NCI-H69 (cell line): ENCODE measurements around the gene UTS2R.
"Not testable (repeated sequence)": the region's sequence is repeated elsewhere in the genome, so short reads cannot be mapped to it uniquely, and the experiment has no call there.

ENCODE experiments used
- DNase-seq: peaks from one replicate; lab custom pipeline; 2025; lab: John Stamatoyannopoulos, UW

UTS2R gene

DNA sequence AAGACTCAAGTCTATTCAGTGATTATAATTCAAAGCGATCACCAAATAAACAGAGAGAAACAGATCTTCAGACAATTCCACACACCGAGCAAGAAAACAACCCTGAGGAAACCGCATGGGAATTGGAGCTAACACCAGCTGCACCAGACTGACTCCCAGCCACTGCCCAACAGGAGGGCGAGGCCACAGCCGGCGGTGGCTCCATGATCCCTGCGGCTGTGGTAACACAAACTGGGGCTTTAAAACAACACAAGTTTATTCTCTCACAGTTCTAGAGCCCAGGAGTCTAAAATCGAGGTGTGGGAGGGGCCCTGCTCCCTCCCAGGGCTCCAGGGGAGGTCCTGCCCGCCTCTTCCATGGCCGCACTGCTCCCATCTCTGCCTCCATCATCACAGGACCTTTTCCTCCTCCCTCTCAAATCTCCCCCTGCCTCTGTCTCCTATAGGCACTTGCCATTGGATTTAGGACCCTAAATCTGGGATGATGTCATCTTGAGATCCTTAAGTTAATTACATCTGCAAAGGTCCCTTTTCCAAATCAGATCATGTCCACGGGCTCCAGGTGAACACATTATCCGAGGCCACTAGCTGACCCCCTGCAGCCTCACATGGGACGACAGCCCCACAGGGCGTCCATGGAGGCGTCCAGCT lies 36.8 kb downstream of the UTS2R start:
- DNase-seq, result no peak

DNA sequence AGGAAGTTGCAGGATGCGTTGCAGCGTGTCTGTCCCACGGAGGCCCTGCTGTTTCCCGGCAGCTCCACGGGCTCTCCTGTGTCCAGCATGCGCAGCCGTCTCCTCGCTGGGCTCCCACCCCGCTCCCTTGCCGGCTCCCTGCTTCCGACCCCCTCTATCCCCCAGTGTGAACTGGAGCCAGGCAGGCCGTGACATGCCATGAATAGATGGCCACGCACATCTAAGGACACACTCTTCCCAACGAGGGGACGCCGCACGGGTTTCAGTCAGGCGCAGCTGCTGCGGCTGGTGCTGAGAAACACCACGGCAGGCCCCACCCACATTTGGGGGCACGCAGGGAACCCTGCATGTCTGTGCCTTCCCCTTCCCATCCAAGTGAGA lies 37.4 kb downstream of the UTS2R start:
- DNase-seq, result no peak

DNA sequence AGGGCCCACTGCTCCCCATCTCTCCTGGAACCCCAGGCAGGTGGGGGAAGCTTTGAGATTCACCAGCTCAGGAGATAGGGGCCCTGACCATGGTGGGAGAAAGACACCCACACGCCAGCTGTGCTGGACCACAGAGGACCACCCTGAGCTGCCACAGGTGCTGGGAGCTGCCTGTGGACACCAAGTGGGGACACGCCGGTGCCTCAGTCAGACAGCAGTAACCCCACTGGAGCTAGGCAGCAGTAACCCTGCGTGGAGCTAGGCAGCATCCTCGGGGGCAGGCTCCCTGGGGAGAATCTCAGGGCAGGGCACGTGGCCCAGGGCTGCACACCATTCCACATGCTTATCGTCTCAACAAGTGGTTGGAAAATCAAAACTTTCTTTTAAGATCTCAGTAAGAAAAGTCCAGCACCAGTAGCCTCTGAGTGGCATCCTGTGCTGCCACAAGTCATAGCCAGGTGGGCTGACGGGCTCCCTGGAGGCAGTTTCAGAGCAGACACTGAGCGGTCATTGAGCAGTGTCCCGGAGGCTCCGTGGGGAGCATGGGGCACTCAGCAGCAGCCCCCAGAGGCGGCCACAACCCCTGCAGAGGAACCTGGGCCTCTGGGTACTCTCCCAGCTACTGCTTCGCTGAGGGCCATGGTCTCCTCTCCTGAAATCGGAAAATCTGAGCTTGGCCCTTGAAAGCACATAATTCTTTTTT lies 38.6 kb downstream of the UTS2R start:
- no peak for DNase-seq

DNA sequence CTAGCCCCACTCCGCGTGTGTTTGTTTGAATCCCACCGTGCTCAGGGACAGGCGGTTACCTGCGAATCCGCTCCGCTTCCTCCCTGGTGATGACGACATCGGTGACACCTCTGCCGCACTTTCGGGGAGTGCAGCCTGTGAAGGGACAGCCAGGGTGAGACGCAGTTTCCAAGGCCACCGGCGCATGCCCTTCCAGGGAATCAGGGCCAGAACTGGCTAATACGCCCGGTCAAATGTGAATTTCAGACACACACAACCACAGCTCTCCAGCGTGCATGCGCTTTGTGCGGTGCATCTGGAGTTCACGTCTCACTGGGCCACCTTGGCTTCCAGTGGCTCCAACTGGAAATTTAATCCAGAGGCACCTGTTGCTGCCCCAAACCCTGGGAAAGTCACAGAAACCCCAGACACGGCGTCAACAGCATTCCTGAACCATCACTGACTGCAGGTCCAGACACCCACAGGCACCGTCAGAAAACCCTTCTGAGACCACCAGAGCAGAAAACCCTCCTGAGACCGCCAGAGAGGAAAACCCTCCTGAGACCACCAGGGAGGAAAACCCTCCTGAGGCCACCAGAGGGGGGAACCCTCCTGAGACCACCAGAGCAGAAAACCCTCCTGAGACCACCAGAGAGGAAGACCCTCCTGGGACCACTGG lies 40.0 kb downstream of the UTS2R start:
- DNase-seq, result no peak

DNA sequence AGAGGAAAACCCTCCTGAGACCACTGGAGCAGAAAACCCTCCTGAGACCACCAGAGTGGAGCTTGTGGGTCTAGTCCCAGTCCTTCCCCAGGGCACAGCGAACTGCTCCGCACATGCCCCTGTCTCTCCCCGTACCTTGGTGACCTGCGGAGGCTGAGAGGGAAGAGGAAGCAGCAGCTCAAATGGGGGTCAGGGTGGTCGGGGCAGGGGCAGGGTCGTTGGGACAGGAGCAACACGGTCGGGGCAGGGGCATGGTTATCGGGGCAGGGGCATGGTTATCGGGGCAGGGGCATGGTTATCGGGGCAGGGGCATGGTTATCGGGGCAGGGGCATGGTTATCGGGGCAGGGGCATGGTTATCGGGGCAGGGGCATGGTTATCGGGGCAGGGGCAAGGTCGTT lies 40.5 kb downstream of the UTS2R start:
- not testable (repeated sequence) for DNase-seq

DNA sequence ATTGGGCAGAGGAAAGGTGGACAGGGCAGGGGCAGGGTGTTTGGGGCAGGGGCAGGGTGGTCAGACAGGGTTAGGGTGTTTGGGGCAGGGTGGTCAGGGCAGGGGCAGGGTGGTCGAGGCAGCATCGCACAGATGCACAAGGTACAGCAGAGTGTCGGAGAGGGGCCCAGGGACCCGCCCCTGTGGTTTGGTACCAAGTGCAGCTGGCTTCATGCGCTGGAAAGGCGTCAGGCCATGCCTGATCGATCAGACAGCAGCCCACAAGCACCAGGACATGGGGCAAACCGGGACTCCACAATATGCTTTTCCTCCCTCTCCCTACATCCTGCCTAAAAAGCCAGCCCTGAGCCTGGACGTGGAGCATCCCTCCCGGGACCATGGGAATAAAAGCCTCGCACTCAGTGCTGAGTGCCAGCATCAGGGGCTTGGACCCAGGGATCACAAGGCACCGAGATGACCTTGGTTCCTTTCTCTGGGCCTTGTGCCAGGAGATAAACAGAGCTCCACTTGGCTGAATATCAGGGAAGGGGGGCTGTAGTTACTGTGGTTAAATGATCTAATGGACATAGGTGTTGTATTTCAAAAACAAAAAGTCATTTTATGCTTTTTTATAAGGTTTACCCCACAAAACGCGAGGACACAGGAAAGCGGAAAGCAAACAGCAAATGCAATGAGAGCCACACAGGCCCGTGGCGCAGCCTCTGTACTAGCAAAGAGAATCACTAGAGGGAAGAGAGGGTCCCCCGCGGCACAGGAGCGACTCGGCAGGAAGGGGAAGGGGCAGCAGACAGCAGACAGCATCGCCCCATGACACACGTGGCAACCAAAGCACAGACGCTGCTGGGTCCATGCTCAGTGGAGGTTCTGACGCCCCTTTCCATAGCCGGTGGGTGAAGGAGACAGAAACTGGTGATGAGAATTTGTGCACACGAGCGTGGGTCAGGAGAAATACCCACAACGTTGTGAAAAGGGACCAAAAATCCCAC lies 41.3 kb downstream of the UTS2R start:
- DNase-seq, result peak; percentile 24

DNA sequence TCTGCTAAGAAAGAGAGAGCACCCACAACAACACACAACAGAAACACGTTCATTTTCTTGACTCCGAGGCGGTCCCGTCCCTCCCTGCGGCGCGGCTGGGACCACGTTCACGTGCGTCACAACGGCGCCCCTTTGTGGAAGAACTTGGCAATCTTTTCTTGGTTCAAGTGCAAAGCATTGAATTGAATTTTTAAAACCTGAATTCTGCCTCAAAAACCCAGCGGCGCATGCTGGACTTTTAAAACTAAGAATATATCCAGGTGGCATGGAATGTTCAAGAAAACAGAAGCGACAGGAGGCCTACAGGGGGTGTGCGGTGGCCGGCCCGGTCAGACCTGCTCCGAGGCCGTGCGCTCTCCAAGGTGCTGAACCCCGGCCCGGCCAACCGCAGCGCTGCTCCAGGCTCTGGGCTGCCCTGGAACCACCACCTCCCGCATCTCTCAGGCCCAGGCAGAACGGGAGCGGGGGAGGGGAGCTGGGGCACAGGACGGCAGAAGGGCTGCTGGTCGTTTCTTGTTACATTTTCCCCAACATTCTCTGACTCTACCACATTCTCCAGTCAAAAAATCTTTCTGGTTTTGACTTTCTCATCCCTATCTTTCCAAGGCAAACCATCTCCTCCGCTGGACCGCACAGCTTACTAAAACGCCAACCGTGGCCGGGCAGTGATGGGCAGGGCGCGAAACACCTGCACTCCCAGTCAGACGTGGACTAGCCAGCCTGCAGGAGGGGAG lies 43.1 kb downstream of the UTS2R start:
- DNase-seq, result peak; percentile 64

DNA sequence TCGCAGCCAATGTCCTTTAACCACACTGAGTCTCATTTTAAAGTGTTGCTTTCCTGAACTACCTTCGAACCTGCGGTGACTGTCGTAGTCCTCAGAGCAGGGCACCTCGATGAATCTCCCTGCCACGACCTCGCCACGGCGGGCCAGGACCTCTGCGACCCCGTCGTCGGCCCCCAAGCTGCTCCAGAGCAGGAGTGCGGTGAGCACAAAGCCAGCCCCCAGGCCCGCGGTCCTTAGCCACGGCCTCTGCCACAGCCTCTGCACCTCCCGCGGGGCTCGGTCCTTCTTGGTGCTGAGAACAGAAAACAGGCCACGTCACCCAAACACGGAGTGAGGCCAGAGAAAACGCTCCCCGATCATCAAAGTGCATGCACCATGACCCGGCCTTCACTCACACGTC lies 43.8 kb downstream of the UTS2R start:
- DNase-seq, result no peak

DNA sequence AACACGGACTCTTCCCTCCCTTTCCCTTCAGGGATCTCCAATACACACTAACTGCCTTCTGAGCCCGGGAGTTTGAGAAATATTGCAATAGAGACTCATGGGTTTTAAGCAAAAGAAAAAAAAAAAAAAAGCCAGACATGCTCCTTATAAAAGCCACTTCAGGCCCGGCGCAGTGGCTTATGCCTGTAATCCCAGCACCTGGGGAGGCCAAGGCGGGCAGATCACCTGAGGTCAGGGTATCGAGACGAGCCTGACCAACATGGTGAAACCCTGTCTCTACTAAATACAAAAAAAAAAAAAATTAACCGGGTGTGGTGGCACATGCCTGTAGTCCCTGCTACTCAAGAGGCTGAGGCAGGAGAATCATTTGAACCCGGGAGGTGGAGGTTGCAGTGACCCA lies 44.2 kb downstream of the UTS2R start:
- no peak for DNase-seq

DNA sequence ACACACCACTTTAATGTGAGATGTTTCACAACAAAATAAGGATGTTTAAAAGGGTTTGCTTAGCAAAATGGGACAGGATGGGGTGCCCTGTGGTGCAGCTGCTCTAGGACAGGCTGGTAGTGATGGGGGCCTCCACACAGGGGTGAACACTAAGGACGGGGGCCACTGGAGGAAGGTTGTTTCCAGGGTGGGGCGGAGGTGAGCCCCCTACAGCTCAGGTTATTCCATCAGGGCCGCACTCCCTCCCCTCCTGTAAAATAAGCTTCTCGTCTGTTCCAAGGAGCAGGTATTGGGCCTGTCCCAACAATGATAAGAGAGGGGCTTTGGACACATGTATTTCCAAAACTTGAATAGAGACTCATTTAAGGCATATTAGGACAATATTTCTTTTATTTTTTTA lies 44.7 kb downstream of the UTS2R start:
- no peak for DNase-seq

DNA sequence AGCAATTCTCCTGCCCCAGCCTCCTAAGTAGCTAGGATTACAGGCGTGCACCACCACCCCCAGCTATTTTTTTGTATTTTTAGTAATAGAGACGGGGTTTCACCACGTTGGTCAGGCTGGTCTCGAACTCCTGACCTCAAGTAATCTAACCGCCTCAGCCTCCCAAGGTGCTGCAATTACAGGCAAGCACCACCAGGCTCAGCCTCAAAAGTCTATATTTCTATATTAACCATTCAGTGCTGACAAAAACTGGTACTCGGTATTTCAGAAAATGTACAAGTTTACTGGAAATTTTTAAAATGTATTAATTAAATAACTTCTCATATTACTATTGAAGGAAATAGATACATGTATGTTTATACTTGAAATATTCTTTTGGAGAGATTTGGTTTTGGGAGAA lies 45.2 kb downstream of the UTS2R start:
- peak; percentile 46 for DNase-seq

DNA sequence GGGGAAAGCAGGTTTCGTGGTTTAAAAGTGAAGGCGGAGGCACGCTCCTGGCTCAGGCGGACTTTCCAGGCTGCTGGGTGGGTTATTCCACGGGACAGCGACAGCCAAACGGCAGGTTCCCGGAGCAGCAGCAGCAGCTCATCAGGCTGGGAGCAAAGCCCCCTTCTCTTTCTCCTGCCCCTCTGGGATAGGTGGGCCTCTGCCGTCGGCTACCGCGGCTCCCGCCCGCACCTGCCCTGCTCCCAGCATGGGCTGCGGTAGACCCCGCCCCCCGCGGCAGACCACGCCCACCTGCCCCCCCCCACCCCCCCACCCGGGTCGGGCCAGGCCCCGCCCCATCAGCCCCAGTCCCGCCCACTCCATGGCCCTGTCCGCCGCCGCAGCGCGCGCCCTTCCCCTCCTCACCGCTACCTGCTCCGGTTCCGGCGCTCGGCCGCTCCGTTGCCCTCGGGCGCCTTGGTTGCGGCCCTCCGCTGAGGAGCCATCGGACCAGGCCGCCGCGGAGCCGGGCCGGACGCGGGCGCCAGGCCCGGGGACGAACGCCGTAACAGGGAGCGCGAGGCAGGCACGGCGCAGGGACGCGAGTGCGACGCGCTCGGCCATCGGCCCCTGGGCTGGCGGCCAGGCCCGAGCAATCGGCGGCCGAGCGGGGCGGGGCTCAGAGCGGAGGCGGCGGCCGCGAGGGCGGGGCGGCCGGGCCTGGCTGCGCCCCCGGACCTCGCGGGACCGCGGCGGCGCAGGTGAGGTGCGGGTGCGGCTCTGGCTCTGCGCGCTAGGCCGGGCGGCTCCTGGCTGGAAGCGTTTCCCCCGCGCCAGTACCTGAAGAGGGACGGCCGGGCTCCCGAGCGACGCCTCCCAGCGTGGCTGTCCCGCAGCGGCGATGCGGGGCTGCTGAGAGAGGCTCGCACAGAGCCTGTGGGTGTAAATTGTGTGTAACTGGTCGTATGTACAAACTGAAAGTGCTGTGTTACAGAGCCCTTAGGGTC lies 46.7 kb downstream of the UTS2R start, which contains the start of the genes HEXD and OGFOD3:
Gene HEXD (plus strand): TSS at position 347 of the 986 bp plus-strand sequence. CDS start 1,453 bp downstream, outside the sequence.
Gene OGFOD3 (minus strand): TSS at position 586 of the 986 bp plus-strand sequence. CDS start 101 bp downstream, at position 485.
- DNase-seq, result peak; percentile 96

DNA sequence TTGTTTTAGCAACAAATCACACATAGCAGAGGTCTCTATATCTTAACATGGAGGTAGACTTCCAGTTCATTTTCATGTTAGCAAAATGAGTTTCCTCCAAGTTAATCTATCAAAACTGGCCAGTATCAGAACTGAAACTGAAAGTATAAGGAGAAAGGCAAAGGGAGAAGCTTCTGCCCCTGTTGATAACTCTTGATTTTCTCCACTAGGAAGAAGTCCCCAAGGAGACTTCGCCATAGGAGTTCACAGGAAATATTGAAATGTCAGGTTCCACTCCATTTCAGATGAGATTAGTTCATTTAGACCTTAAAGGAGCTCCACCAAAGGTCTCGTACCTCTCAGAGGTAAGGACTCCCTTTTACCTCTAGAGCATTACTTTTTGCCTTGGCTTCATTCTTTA lies 48.0 kb downstream of the UTS2R start:
- DNase-seq, result no peak

DNA sequence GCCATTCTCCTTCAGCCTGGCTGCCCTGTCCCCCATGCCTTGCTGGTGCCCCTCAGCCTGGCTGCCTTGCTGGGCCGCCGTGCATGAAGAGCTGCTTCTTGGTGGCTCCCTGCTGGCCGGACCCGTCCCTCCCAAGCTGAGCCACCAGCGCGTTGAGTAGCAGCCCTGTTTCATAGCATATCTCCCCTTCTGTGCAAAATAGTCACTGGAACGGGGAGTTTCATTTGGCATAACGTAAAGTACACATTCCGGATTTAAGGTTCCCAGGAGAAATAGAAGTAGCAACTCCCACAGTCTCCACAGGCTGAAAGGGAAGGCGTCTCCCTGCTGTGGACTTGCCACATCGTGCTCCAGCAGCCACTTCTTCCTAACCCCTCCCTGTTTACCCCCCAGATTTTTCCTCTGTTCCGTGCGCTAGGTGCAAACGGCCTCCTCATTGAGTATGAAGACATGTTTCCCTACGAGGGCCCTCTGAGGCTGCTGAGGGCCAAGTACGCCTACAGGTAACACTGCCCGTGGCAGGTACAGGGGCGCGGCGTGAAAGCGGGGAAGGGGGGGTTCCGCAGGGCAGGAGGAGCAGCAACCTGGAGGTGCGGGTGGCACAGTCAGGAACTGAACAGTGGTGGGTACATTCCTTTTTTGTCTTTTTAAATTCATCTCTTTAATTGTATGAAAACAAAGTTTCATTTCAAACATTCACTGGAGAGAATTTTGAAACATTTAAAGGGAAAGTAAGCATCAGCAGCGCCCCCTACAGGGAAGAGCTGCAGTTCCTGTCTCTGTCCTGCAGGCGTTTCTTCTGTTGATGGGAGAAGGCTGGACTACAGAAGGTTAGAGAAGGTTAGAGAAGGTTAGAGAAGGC lies 52.7 kb downstream of the UTS2R start:
- peak; percentile 68 for DNase-seq

DNA sequence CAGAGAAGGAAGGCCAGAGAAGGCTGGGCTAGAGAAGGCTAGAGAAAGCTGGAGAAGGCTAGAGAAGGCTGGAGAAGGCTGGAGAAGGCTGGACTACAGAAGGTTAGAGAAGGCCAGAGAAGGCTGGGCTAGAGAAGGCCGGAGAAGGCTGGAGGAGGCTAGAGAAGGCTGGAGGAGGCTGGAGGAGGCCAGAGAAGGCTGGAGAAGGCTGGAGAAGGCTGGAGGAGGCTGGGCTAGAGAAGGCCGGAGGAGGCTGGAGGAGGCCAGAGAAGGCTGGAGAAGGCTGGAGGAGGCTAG lies 53.2 kb downstream of the UTS2R start:
- DNase-seq, result no peak
